SK-N-SH (cell line): ENCODE data around the gene SPATA20. TPM values are rescaled to one million over a fixed set of nuclear protein-coding genes. Genes with fewer than 3 reads are reported as not detected.

ENCODE experiments used
- CTCF ChIA-PET: fragments of 300-600, 350-600 bp; formaldehyde crosslinking; extraction: SDS; loops from one replicate; lab custom pipeline; 2021; lab: Yijun Ruan, JAX
- POLR2A ChIA-PET: fragments of 350-600 bp; sonication (Branson Sonifier 250); formaldehyde crosslinking; extraction: SDS; loops from one replicate; lab custom pipeline; 2020; ENCODE audit warnings: antibody characterized with exemption, inconsistent platforms; lab: Yijun Ruan, JAX
- DNase-seq: peaks from one replicate; pipeline ENCODE4 v3.0.0; 2012
- H2AFZ ChIP-seq: fragments of 200-600 bp; sonication (generic); 2 replicates; pipeline ENCODE4 v1.8.1; 2016; ENCODE audit warnings: antibody characterized with exemption, mild to moderate bottlenecking, low read depth
- H3F3A ChIP-seq: fragments of 200-600 bp; sonication (generic); replicated peaks from 2 replicates; pipeline ENCODE3; 2016; ENCODE audit warnings: antibody characterized with exemption, mild to moderate bottlenecking; ENCODE audit not compliant: insufficient read depth
- H3K27ac ChIP-seq, 2 experiments: fragments of 200-500 bp in 1 of 2; fragments of 200-600 bp in 1 of 2; sonication (Bioruptor generic) in 1 of 2; sonication (generic), shearing (Covaris generic) in 1 of 2; 2 replicates each; pipeline versions ENCODE4 v1.5.1 to v1.6.1; 2014 to 2016; ENCODE audit warnings: low read depth in 2 of 2, inconsistent platforms in 1 of 2, low read length in 1 of 2, mild to moderate bottlenecking in 1 of 2, mixed read lengths in 1 of 2
- H3K27me3 ChIP-seq: fragments of 200-600 bp; sonication (generic), shearing (Covaris generic); 2 replicates; pipeline ENCODE4 v1.6.1; 2016; ENCODE audit warnings: mixed run types; ENCODE audit not compliant: insufficient read depth
- H3K36me3 ChIP-seq, 2 experiments: fragments of 200-500 bp in 1 of 2; fragments of 200-600 bp in 1 of 2; sonication (Bioruptor generic) in 1 of 2; sonication (generic) in 1 of 2; replicated peaks in 1 of 2; 2 replicates each; pipeline versions ENCODE3 to v1.5.1; 2014 to 2016; ENCODE audit warnings: low read length in 1 of 2, mild to moderate bottlenecking in 1 of 2; ENCODE audit not compliant: insufficient read depth in 2 of 2, control insufficient read depth in 1 of 2
- H3K4me1 ChIP-seq, 2 experiments: fragments of 200-500 bp in 1 of 2; fragments of 200-600 bp in 1 of 2; sonication (Bioruptor generic) in 1 of 2; sonication (generic), shearing (Covaris generic) in 1 of 2; 2 replicates each; pipeline versions ENCODE4 v1.5.1 to v1.6.1; 2014 to 2016; ENCODE audit warnings: low read depth in 1 of 2, low read length in 1 of 2, mixed run types in 1 of 2; ENCODE audit not compliant: insufficient read depth in 2 of 2, control insufficient read depth in 1 of 2
- H3K4me2 ChIP-seq: fragments of 200-600 bp; sonication (generic), shearing (Covaris generic); 2 replicates; pipeline ENCODE4 v1.6.1; 2017; ENCODE audit warnings: mixed run types
- H3K4me3 ChIP-seq, 2 experiments: fragments of 200-500 bp in 1 of 2; fragments of 200-600 bp in 1 of 2; sonication (Bioruptor generic) in 1 of 2; sonication (generic), shearing (Covaris generic) in 1 of 2; 2 replicates each; pipeline versions ENCODE4 v1.5.1 to v1.8.1; 2014 to 2016; ENCODE audit warnings: low read depth in 2 of 2, inconsistent platforms in 1 of 2, low read length in 1 of 2, mild to moderate bottlenecking in 1 of 2, mixed read lengths in 1 of 2, moderate library complexity in 1 of 2
- H3K79me2 ChIP-seq: fragments of 200-600 bp; sonication (generic); 2 replicates; pipeline ENCODE4 v1.8.1; 2017; ENCODE audit warnings: mild to moderate bottlenecking; ENCODE audit not compliant: insufficient read depth
- H3K9ac ChIP-seq: fragments of 200-600 bp; sonication (generic); 2 replicates; pipeline ENCODE4 v1.6.1; 2017; ENCODE audit warnings: mixed run types
- H3K9me2 ChIP-seq: fragments of 200-600 bp; sonication (generic); 2 replicates; pipeline ENCODE4 v1.6.1; 2017; ENCODE audit warnings: mixed run types
- H3K9me3 ChIP-seq: fragments of 200-600 bp; sonication (generic); 2 replicates; pipeline ENCODE4 v1.6.1; 2017; ENCODE audit warnings: mixed run types, mild to moderate bottlenecking, moderate library complexity
- H4K20me1 ChIP-seq: fragments of 200-600 bp; sonication (generic); 2 replicates; pipeline ENCODE4 v1.6.1; 2017; ENCODE audit warnings: mild to moderate bottlenecking, mixed run types; ENCODE audit not compliant: insufficient read depth
- ELF1 ChIP-seq: IDR thresholded peaks from 2 replicates; pipeline ENCODE4 v1.4.0; 2012
- EP300 ChIP-seq, 2 experiments: IDR thresholded peaks; 2 replicates each; pipeline versions ENCODE4 v1.4.0 to v1.6.1; 2012; ENCODE audit warnings: borderline replicate concordance in 1 of 2, low read depth in 1 of 2, low read length in 1 of 2
- FOSL2 ChIP-seq: IDR thresholded peaks from 2 replicates; pipeline ENCODE4 v1.4.0; 2012; ENCODE audit warnings: low read depth, mild to moderate bottlenecking, moderate library complexity, borderline replicate concordance
- FOXJ3 ChIP-seq: sonication (generic); formaldehyde crosslinking; IDR thresholded peaks from 2 replicates; pipeline ENCODE4 v1.5.1; 2020; ENCODE audit warnings: mild to moderate bottlenecking, missing genetic modification reagents
- FOXM1 ChIP-seq: IDR thresholded peaks from 2 replicates; pipeline ENCODE4 v1.4.0; 2012; ENCODE audit warnings: low read depth, mild to moderate bottlenecking
- GABPA ChIP-seq: IDR thresholded peaks from 2 replicates; pipeline ENCODE4 v1.4.0; 2012; ENCODE audit warnings: low read depth, mild to moderate bottlenecking
- JUND ChIP-seq: IDR thresholded peaks from 2 replicates; pipeline ENCODE4 v1.4.0; 2012
- MEF2A ChIP-seq: IDR thresholded peaks from 2 replicates; pipeline ENCODE4 v1.4.0; 2012; ENCODE audit warnings: low read depth, borderline replicate concordance
- RAD21 ChIP-seq: IDR thresholded peaks from 2 replicates; pipeline ENCODE4 v1.6.1; 2012; ENCODE audit warnings: mild to moderate bottlenecking, low read length
- RFX5 ChIP-seq: IDR thresholded peaks from 2 replicates; pipeline ENCODE4 v1.6.1; 2012; ENCODE audit warnings: mild to moderate bottlenecking, improper control_type of control experiment, low read length
- SIN3A ChIP-seq: IDR thresholded peaks from 2 replicates; pipeline ENCODE4 v1.6.1; 2012; ENCODE audit warnings: low read depth, mild to moderate bottlenecking, low read length, moderate library complexity, borderline replicate concordance
- SMC3 ChIP-seq: IDR thresholded peaks from 2 replicates; pipeline ENCODE4 v1.6.1; 2012; ENCODE audit warnings: low read depth, low read length, improper control_type of control experiment
- TAF1 ChIP-seq: IDR thresholded peaks from 2 replicates; pipeline ENCODE4 v1.6.1; 2012; ENCODE audit warnings: low read depth, mild to moderate bottlenecking, low read length, moderate library complexity, borderline replicate concordance
- TEAD4 ChIP-seq: IDR thresholded peaks from 2 replicates; pipeline ENCODE4 v1.4.0; 2012; ENCODE audit warnings: mild to moderate bottlenecking, borderline replicate concordance; ENCODE audit not compliant: insufficient read depth
- YY1 ChIP-seq: IDR thresholded peaks from 2 replicates; pipeline ENCODE4 v1.4.0; 2012; ENCODE audit warnings: low read depth, mild to moderate bottlenecking
- WGBS: methylation state at CpG from one replicate; pipeline ENCODE4 v1.1.6; 2017; ENCODE audit warnings: low lambda C conversion rate; 5-methylcytosine and 5-hydroxymethylcytosine counted together
- polyA plus RNA-seq, 3 experiments: library from polyadenylated mRNA; depleted of rRNA; stranded (reverse); fragments of >200 nt; gene quantifications; 2 replicates each; pipeline ENCODE4 v1.2.3, GENCODE V29; 2012
- TF ChIP-seq, protein P1 (sequence below): IDR thresholded peaks from 2 replicates; pipeline ENCODE4 v1.4.0; 2012; ENCODE audit warnings: low read depth
- TF ChIP-seq, protein P2 (sequence below): IDR thresholded peaks from 2 replicates; pipeline ENCODE4 v1.4.0; 2012; ENCODE audit warnings: low read depth, borderline replicate concordance
- TF ChIP-seq, protein P3 (sequence below): fragments of 150-350 bp; IDR thresholded peaks from 2 replicates; pipeline ENCODE4 v1.6.1; 2016; ENCODE audit warnings: mild to moderate bottlenecking, low read depth, low read length
- TF ChIP-seq, protein P4 (sequence below): IDR thresholded peaks from 2 replicates; pipeline ENCODE4; 2012
- TF ChIP-seq, protein P5 (sequence below): fragments of 150-350 bp; IDR thresholded peaks from 2 replicates; pipeline ENCODE4 v1.6.1; 2017; ENCODE audit warnings: antibody characterized with exemption, low read length, low read depth, borderline replicate concordance
- TF ChIP-seq, protein P6 (sequence below): IDR thresholded peaks from 2 replicates; pipeline ENCODE4 v1.6.1; 2012; ENCODE audit warnings: mild to moderate bottlenecking, low read depth, low read length, moderate library complexity
- TF ChIP-seq, protein P7 (sequence below): fragments of 200-600 bp; sonication (generic); IDR thresholded peaks from 2 replicates; pipeline ENCODE4 v1.6.1; 2017; ENCODE audit warnings: antibody characterized with exemption, mild to moderate bottlenecking, moderate library complexity

The SPATA20 gene
- polyA plus RNA-seq, 1 of the 3 experiments (the other 2 are of a cell fraction): 92.0 TPM

DNA sequence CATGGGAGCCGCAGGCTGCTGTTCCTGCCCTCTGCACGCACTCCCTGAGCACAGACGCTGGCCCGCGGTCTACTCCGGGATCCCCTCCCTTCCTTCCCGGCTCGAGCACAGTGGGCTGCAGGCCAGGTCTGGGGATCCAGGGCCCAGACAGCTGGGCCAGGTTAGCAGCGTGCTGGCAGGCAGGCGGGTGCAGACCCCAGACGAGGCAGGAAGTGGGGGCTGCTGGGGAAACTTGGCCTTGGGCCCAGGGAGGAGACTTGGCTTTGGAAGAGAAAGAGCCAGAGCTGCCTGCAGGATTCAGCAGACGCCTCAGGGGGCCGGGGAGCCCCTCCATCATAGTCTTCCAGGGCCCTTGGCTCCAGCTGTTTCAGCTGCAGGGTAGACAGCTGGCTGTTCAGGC is 57.5 kb downstream of the SPATA20 start:
- H3K27ac ChIP-seq: peak overlapping the region in 1 of 2 experiments; percentile 93; a peak in 2 of 4 replicates
- WGBS: 17% methylated on average over 6 of the region's 13 CpGs
- H4K20me1 ChIP-seq: no peaks in the 10 kb centered on the region
- no peaks in the 10 kb centered on the region for H3K9me3 ChIP-seq
- no peaks in the 10 kb centered on the region for H3K27me3 ChIP-seq
- ChIA-PET POLR2A (interaction anchor here (1.0 to 1.7 kb wide), 4 partner anchors 10 to 54 kb away, joined by 3 to 4 read pairs (median 4); no protein-coding TSS in a partner anchor), CTCF (interaction anchor here (1.0 to 22.2 kb wide), 14 partner anchors 10 to 58 kb away, joined by 3 to 402 read pairs (median 4); partner anchors contain the start of genes ABCC3 and CACNA1G)
- no peaks in the 10 kb centered on the region for H3K36me3 ChIP-seq
- H3K9me2 ChIP-seq: no peaks in the 10 kb centered on the region
- H3K4me3 ChIP-seq: no peak overlapping the region
- peak overlapping the region; percentile 71; the same call in 1 of the 2 replicates for H3K4me2 ChIP-seq
- H3F3A ChIP-seq: no peaks in the 10 kb centered on the region
- H3K9ac ChIP-seq: no peak overlapping the region; the same call in 1 of the 2 replicates
- DNase-seq: peak; percentile 99
- H3K4me1 ChIP-seq: peaks cover 11 to 81% of the 10 kb centered on the region in 2 experiments
- no peaks in the 10 kb centered on the region for H3K79me2 ChIP-seq
- H2AFZ ChIP-seq: peak overlapping the region; percentile 82; the same call in 1 of the 2 replicates
- TF ChIP-seq, protein P1, sequence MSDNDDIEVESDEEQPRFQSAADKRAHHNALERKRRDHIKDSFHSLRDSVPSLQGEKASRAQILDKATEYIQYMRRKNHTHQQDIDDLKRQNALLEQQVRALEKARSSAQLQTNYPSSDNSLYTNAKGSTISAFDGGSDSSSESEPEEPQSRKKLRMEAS: peak; percentile 69; the same call in 1 of the 2 replicates
- no peak for TF ChIP-seq FOSL2
- TF ChIP-seq SIN3A: no peak
- TF ChIP-seq MEF2A: no peak
- no peak for TF ChIP-seq ELF1
- peak in 1 of 2 experiments; percentile 84; a peak in 2 of 4 replicates for TF ChIP-seq EP300 (IDR thresholded peaks at IDR 0.05; ENCODE audit: borderline replicate concordance in 1 of 2, low read depth in 1 of 2, low read length in 1 of 2)
- TF ChIP-seq, protein P2, sequence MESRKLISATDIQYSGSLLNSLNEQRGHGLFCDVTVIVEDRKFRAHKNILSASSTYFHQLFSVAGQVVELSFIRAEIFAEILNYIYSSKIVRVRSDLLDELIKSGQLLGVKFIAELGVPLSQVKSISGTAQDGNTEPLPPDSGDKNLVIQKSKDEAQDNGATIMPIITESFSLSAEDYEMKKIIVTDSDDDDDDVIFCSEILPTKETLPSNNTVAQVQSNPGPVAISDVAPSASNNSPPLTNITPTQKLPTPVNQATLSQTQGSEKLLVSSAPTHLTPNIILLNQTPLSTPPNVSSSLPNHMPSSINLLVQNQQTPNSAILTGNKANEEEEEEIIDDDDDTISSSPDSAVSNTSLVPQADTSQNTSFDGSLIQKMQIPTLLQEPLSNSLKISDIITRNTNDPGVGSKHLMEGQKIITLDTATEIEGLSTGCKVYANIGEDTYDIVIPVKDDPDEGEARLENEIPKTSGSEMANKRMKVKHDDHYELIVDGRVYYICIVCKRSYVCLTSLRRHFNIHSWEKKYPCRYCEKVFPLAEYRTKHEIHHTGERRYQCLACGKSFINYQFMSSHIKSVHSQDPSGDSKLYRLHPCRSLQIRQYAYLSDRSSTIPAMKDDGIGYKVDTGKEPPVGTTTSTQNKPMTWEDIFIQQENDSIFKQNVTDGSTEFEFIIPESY: no peak
- TF ChIP-seq, protein P3, sequence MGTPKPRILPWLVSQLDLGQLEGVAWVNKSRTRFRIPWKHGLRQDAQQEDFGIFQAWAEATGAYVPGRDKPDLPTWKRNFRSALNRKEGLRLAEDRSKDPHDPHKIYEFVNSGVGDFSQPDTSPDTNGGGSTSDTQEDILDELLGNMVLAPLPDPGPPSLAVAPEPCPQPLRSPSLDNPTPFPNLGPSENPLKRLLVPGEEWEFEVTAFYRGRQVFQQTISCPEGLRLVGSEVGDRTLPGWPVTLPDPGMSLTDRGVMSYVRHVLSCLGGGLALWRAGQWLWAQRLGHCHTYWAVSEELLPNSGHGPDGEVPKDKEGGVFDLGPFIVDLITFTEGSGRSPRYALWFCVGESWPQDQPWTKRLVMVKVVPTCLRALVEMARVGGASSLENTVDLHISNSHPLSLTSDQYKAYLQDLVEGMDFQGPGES: no peak
- TF ChIP-seq RFX5: no peak
- TF ChIP-seq SMC3: no peak
- TF ChIP-seq YY1: no peak
- TF ChIP-seq JUND: no peak
- TF ChIP-seq, protein P4, sequence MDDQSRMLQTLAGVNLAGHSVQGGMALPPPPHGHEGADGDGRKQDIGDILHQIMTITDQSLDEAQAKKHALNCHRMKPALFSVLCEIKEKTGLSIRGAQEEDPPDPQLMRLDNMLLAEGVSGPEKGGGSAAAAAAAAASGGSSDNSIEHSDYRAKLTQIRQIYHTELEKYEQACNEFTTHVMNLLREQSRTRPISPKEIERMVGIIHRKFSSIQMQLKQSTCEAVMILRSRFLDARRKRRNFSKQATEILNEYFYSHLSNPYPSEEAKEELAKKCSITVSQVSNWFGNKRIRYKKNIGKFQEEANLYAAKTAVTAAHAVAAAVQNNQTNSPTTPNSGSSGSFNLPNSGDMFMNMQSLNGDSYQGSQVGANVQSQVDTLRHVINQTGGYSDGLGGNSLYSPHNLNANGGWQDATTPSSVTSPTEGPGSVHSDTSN: no peak
- no peak; the same call in 1 of the 2 replicates for TF ChIP-seq RAD21
- TF ChIP-seq, protein P5, sequence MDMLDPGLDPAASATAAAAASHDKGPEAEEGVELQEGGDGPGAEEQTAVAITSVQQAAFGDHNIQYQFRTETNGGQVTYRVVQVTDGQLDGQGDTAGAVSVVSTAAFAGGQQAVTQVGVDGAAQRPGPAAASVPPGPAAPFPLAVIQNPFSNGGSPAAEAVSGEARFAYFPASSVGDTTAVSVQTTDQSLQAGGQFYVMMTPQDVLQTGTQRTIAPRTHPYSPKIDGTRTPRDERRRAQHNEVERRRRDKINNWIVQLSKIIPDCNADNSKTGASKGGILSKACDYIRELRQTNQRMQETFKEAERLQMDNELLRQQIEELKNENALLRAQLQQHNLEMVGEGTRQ: peak; percentile 24; the same call in 1 of the 2 replicates
- TF ChIP-seq, protein P6, sequence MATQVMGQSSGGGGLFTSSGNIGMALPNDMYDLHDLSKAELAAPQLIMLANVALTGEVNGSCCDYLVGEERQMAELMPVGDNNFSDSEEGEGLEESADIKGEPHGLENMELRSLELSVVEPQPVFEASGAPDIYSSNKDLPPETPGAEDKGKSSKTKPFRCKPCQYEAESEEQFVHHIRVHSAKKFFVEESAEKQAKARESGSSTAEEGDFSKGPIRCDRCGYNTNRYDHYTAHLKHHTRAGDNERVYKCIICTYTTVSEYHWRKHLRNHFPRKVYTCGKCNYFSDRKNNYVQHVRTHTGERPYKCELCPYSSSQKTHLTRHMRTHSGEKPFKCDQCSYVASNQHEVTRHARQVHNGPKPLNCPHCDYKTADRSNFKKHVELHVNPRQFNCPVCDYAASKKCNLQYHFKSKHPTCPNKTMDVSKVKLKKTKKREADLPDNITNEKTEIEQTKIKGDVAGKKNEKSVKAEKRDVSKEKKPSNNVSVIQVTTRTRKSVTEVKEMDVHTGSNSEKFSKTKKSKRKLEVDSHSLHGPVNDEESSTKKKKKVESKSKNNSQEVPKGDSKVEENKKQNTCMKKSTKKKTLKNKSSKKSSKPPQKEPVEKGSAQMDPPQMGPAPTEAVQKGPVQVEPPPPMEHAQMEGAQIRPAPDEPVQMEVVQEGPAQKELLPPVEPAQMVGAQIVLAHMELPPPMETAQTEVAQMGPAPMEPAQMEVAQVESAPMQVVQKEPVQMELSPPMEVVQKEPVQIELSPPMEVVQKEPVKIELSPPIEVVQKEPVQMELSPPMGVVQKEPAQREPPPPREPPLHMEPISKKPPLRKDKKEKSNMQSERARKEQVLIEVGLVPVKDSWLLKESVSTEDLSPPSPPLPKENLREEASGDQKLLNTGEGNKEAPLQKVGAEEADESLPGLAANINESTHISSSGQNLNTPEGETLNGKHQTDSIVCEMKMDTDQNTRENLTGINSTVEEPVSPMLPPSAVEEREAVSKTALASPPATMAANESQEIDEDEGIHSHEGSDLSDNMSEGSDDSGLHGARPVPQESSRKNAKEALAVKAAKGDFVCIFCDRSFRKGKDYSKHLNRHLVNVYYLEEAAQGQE: no peak; the same call in 1 of the 2 replicates
- TF ChIP-seq, protein P7, sequence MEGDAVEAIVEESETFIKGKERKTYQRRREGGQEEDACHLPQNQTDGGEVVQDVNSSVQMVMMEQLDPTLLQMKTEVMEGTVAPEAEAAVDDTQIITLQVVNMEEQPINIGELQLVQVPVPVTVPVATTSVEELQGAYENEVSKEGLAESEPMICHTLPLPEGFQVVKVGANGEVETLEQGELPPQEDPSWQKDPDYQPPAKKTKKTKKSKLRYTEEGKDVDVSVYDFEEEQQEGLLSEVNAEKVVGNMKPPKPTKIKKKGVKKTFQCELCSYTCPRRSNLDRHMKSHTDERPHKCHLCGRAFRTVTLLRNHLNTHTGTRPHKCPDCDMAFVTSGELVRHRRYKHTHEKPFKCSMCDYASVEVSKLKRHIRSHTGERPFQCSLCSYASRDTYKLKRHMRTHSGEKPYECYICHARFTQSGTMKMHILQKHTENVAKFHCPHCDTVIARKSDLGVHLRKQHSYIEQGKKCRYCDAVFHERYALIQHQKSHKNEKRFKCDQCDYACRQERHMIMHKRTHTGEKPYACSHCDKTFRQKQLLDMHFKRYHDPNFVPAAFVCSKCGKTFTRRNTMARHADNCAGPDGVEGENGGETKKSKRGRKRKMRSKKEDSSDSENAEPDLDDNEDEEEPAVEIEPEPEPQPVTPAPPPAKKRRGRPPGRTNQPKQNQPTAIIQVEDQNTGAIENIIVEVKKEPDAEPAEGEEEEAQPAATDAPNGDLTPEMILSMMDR: no peak
- TF ChIP-seq FOXM1: no peak
- 0 out of 2 replicates have a peak, but pooled peaks have one; percentile 28 for TF ChIP-seq TAF1
- no peak for TF ChIP-seq GABPA
- peak; percentile 98 for TF ChIP-seq FOXJ3 (CRISPR knock-in tag)
- no peak; the same call in 1 of the 2 replicates for TF ChIP-seq TEAD4
